Esophagus (tissue), 2 donors: Measurements from ENCODE around the gene HES7. TPM values are rescaled to one million over a fixed set of nuclear protein-coding genes. Genes with fewer than 3 reads are reported as not detected.

ENCODE experiments used
- H3K27ac ChIP-seq, 2 donors: one replicate each; pipeline ENCODE4 v1.5.1; 2013; ENCODE audit warnings: low read depth in 2 of 2, mild to moderate bottlenecking in 2 of 2, inconsistent platforms in 1 of 2, low read length in 1 of 2, moderate library complexity in 1 of 2
- H3K27me3 ChIP-seq, 2 donors: one replicate each; pipeline ENCODE4 v1.6.1; 2013; ENCODE audit warnings: low read length in 2 of 2, control low read depth in 1 of 2, mild to moderate bottlenecking in 1 of 2; ENCODE audit not compliant: insufficient read depth in 2 of 2, control insufficient read depth in 1 of 2
- H3K36me3 ChIP-seq, 2 donors: one replicate each; pipeline ENCODE4 v1.6.1; 2013; ENCODE audit warnings: low read length in 1 of 2; ENCODE audit not compliant: control insufficient read depth in 2 of 2, insufficient read depth in 2 of 2
- H3K4me1 ChIP-seq, 2 donors: one replicate each; pipeline ENCODE4 v1.6.1; 2013; ENCODE audit warnings: low read length in 1 of 2; ENCODE audit not compliant: control insufficient read depth in 2 of 2, insufficient read depth in 2 of 2
- H3K4me3 ChIP-seq, 2 donors: one replicate each; pipeline ENCODE4 v1.5.1; 2013; ENCODE audit warnings: low read length in 2 of 2, mild to moderate bottlenecking in 2 of 2, low read depth in 1 of 2, moderate library complexity in 1 of 2
- H3K9me3 ChIP-seq, 2 donors: one replicate each; pipeline ENCODE4 v1.6.1; 2013; ENCODE audit warnings: mild to moderate bottlenecking in 2 of 2, low read depth in 1 of 2, low read length in 1 of 2, moderate library complexity in 1 of 2; ENCODE audit not compliant: control insufficient read depth in 2 of 2, insufficient read depth in 1 of 2
- whole genome bisulfite sequencing, 2 donors: extraction: QIAGEN DNeasy Blood & Tissue Kit; methylation state at CpG; one replicate each; pipeline ENCODE4 v1.1.7; 2013; 5-methylcytosine and 5-hydroxymethylcytosine counted together
- polyA plus RNA-seq, 2 donors: library from polyadenylated mRNA; stranded (reverse); fragments of 200-250 nt; gene quantifications; one replicate each; pipeline ENCODE4 v1.2.3, GENCODE V29; 2013
- donor health status: healthy with polysubstance abuse.
- donor health status: Bipolar disorder and iron deficiency.

HES7 gene
- polyA plus RNA-seq, 2 donors: 0.15 to 0.24 TPM

DNA sequence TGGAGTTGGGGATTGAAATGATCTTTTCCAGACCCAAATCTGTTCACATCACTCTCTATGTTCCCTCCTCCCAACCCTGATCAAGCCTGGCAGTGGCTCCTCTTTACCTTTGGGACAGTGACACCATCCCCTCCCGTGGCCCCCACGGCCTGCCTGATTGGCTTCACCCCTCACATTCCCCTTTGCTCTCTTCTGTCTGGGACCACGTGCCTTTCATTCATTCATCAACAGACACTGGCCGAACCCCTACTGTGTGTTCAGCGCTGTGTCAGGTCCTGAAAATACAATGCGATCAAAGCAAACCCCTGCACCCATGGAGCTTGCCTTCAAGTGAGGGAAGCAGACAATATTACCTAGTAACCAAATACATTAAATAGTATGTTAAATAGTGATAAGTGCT is 34.2 kb downstream of the HES7 start:
- Histone ChIP-seq H3K9me3 (no peaks in the 10 kb centered on the region), H3K27ac (no peak overlapping the region), H3K27me3 (no peaks in the 10 kb centered on the region), H3K36me3 (no peaks in the 10 kb centered on the region), H3K4me3 (no peak overlapping the region), H3K4me1 (peaks cover 2 to 6% of the 10 kb centered on the region in 2 donors)
- WGBS, 2 donors: 66 to 67% methylated on average over 6 of the region's 6 CpGs

- Histone ChIP-seq H3K36me3 (no peaks in the 10 kb centered on the region), H3K9me3 (no peaks in the 10 kb centered on the region), H3K4me1 (peaks cover 0 to 6% of the 10 kb centered on the region in 2 donors), H3K27ac (peak overlapping the region in 1 of 2 donors; percentile 40), H3K4me3 (no peak overlapping the region), H3K27me3 (no peaks in the 10 kb centered on the region)
- WGBS, 2 donors: 56 to 66% methylated on average over 5 of the region's 5 CpGs
Measured at GRCh38 chr17:8087952-8088230, 36.0 kb downstream of the HES7 start.

- Histone ChIP-seq H3K4me3 (no peak within 1 kb of the TSS), H3K36me3 (no peaks in the 10 kb centered on the region), H3K4me1 (peaks cover 0 to 6% of the 10 kb centered on the region in 2 donors), H3K27ac (peak within 1 kb of the TSS in 1 of 2 donors; percentile 40), H3K9me3 (no peaks in the 10 kb centered on the region), H3K27me3 (no peaks in the 10 kb centered on the region)
- 49 to 70% methylated on average over 13 to 20 of the region's 20 CpGs for WGBS, 2 donors
Measured at GRCh38 chr17:8087075-8087951, 36.6 kb downstream of the HES7 start, which contains the start of gene ALOX12B. TSS of gene ALOX12B (minus strand) at chr17:8087716. CDS start at chr17:8087442, 274 bp downstream.

DNA sequence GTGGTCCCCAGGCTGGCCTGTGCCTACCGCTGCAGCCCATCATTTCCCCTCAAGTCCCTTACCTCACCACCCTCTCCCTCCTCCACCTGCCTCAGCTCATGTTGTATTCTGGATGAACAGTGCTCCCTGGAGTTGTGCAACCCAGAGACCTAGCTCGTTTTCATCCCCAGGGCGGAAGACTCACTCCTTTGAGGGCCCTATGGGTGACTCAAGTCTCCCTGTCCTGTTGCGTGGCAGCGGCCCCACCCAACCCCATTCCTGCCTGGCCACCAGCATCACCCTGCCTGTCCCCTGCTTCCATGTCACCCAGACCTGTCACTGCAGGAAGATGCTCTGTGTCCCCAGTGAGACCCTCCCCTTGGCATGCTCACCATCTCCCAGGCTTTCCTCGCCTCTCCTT is 39.7 kb downstream of the HES7 start:
- H3K36me3 ChIP-seq: no peaks in the 10 kb centered on the region
- WGBS, 2 donors: 76 to 80% methylated on average over 6 of the region's 6 CpGs
- H3K4me3 ChIP-seq: no peak overlapping the region
- H3K9me3 ChIP-seq: no peaks in the 10 kb centered on the region
- peaks cover 4 to 6% of the 10 kb centered on the region in 2 donors for H3K4me1 ChIP-seq
- peak overlapping the region in 1 of 2 donors; percentile 35 for H3K27ac ChIP-seq
- no peaks in the 10 kb centered on the region for H3K27me3 ChIP-seq

DNA sequence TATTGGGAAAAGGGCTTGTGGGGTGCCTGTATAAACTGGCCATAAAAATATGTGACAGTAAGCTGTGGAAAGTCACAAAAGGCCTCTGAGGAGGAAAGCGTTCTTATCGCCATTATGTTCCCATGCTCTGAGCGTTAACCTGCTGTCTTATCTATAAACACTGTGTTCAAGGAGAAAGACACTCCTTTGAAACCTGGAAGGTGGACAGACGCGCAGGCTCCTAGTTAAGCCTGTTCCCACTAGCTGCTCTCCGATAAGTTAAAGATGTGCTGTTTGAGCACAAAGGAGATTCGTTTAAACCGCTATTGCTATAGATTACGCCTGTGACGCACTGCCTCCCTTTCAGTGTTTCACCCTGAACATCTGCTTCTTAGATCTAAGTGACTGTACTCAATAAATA is 41.6 kb downstream of the HES7 start:
- no peaks in the 10 kb centered on the region for H3K27me3 ChIP-seq
- H3K4me3 ChIP-seq: no peak overlapping the region
- no peaks in the 10 kb centered on the region for H3K9me3 ChIP-seq
- WGBS, 2 donors: 81 to 86% methylated on average over 10 of the region's 10 CpGs
- H3K4me1 ChIP-seq: peaks cover under 1 to 5% of the 10 kb centered on the region in 2 donors
- no peak overlapping the region for H3K27ac ChIP-seq
- H3K36me3 ChIP-seq: no peaks in the 10 kb centered on the region

GRCh38 chr17:8081876-8082275 is 42.0 kb downstream of the HES7 start:
- Histone ChIP-seq H3K9me3 (no peaks in the 10 kb centered on the region), H3K4me1 (peaks cover 0 to 5% of the 10 kb centered on the region in 2 donors), H3K27ac (no peak overlapping the region), H3K4me3 (no peak overlapping the region), H3K27me3 (no peaks in the 10 kb centered on the region), H3K36me3 (no peaks in the 10 kb centered on the region)
- 92% methylated on average over 3 of the region's 3 CpGs for WGBS, 2 donors

DNA sequence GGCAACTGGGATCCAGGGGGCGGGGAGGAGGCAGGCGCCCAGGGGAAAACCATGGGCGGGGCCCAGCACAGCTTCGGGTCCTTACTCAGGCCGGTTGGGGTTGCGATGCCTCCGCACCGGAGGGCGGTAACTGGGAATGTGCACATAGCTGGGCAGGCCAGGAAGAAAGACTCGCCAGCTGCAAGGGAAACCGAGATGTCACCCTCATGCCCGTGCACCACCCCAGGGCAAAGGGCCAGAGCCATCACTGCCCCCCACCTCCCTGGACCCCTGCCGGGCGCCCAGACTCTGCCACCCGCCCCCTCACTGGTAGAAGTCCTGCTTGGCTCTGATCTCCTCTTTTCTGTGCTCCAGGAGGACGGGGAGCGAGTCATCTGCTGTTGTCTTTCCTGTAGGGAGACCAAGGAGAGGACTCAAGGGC is 43.1 kb downstream of the HES7 start:
- Histone ChIP-seq H3K4me1 (peaks cover 0 to 5% of the 10 kb centered on the region in 2 donors), H3K4me3 (no peak overlapping the region), H3K36me3 (no peaks in the 10 kb centered on the region), H3K27me3 (peaks cover 0 to 3% of the 10 kb centered on the region in 2 donors), H3K9me3 (no peaks in the 10 kb centered on the region), H3K27ac (peak overlapping the region in 1 of 2 donors; percentile 9)
- 30 to 61% methylated on average over 17 of the region's 17 CpGs for WGBS, 2 donors

- Histone ChIP-seq H3K27me3 (peaks cover 0 to 3% of the 10 kb centered on the region in 2 donors), H3K4me3 (no peak overlapping the region), H3K9me3 (no peaks in the 10 kb centered on the region), H3K27ac (no peak overlapping the region), H3K4me1 (peaks cover 0 to 5% of the 10 kb centered on the region in 2 donors), H3K36me3 (no peaks in the 10 kb centered on the region)
- 18 to 21% methylated on average over 25 of the region's 25 CpGs for WGBS, 2 donors
Measured at GRCh38 chr17:8080208-8080798, 43.6 kb downstream of the HES7 start.

- H3K36me3 ChIP-seq: no peaks in the 10 kb centered on the region
- WGBS, 2 donors: 1 to 2% methylated on average over 73 to 87 of the region's 87 CpGs
- H3K27me3 ChIP-seq: peaks cover 0 to 5% of the 10 kb centered on the region in 2 donors
- peak overlapping the region; percentile 35 to 53 for H3K4me3 ChIP-seq
- H3K9me3 ChIP-seq: no peaks in the 10 kb centered on the region
- peak overlapping the region; percentile 1 to 44 for H3K27ac ChIP-seq
- H3K4me1 ChIP-seq: peaks cover 0 to 5% of the 10 kb centered on the region in 2 donors
Measured at GRCh38 chr17:8079291-8080207, 44.4 kb downstream of the HES7 start.
